ENCODE data around the gene PPIE.

The PPIE gene

GRCh38 chr1:39720094-39720999 lies 18.3 kb upstream of the PPIE start:
- no peak for DNase-seq (ENCODE audit: low read depth in 3 of 3, low spot score in 1 of 3)

DNA sequence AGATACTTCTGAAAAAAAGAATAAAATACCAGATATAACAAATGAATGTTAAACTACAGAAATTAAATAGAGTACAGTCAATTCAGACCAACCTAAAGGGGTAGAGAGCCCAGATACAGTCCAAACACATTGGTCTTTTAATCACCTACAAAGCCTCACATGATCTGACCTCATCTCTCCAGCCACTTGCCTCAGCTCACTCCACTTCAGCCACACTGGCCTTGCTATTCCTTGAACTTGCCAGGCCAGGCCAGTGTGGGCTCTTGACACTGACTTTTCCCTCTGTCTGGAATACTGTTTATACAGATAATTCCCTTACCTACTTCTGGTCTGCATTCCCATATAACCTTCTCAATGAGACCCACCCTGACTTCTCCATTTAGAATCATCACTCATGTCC lies 17.0 kb upstream of the PPIE start:
- no peak for DNase-seq (ENCODE audit: low read depth in 3 of 3, low spot score in 1 of 3)

DNA sequence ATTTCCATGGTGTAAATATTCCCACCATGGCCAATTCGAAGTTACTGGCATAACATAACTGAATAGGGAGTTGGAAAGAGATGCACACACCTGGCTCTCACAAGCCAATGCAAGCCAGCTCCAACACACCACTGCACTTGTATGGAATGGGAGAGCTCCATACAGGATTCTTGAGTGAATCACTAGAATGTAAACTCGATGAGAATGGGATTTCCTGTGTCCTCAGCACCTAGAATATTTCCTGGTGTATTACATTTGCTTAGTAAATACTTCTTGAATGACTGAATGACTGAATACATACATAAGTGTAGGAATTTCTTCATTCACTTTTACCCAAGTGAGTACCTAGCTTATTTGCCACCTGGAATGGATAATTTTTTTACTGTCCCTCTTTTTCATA lies 16.2 kb upstream of the PPIE start:
- DNase-seq (ENCODE audit: low read depth in 3 of 3, low spot score in 1 of 3): no peak

DNA sequence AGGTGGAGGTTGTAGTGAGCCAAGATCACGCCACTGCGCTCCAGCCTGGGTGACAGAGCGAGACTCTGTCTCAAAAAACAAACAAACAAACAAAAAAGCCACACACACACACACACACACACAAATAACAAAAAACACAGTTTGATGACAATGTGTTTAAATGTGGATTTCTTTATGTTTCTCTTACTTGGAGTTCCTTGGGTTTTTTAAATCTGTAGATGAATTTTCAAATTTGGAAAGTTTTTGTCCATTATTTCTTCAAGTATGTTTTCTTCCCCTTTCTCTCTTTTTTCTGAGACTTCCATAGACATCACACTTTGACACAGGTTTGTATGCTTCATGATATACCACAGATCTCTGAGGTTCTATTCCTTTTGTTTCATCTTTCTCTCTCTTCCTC lies 12.1 kb upstream of the PPIE start:
- no peak for DNase-seq (ENCODE audit: low read depth in 3 of 3, low spot score in 1 of 3)

DNA sequence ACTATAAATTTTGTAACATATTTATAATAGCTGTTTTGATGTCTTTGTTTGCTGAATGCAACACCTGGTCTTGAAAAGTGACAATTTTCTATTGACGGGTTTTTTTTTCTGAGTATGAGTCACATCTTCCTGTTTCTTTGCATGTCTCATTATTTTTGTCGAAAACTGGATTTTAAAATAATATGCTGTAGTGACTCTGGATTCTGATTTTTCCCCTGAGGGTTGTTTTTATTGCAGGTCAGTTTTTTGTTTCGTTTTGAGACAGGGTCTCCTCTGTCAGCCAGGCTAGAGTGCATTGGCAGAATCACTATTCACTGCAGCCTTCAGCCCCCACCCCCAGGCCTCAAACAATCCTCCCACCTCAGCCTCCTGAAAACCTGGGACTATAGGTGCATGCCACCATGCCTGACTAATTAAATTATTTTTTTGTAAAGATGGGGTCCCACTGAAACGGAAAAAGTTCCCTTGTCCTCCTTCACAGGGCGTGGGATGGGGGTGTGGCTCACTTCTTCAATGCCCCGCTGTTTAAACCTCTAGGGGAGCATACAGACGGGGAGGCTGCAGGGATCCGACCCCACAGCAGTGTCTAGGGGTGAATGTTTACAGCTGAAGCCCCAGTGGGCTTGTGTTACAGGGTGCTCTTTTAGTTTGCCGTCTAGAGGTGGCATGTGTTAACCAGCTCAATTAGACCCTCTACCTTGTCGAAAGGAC lies 11.3 kb upstream of the PPIE start:
- no peak for DNase-seq (ENCODE audit: low read depth in 3 of 3, low spot score in 1 of 3)

DNA sequence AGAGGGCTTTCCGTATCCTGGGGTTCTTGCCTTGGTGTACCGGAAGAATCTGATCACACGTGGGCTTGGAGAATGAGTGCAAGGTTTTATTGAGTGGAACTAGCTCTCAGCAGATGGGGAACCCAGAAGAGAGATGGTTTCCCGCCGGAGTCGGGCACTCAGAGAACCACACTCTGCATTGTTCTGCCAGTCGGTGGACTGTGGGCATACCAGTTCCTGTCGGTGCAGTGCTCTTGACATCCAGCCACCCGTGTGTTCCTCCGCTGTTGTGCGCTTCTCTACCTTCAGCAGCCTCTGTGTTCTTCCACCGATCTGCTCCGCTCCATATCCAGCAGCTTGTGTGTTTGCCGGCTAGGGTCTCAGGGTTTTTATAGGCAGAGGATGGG lies 10.8 kb upstream of the PPIE start:
- no peak for DNase-seq (ENCODE audit: low read depth in 3 of 3, low spot score in 1 of 3)

GRCh38 chr1:39729030-39729429 lies 9.7 kb upstream of the PPIE start:
- DNase-seq (ENCODE audit: low read depth in 3 of 3, low spot score in 1 of 3): no peak

DNA sequence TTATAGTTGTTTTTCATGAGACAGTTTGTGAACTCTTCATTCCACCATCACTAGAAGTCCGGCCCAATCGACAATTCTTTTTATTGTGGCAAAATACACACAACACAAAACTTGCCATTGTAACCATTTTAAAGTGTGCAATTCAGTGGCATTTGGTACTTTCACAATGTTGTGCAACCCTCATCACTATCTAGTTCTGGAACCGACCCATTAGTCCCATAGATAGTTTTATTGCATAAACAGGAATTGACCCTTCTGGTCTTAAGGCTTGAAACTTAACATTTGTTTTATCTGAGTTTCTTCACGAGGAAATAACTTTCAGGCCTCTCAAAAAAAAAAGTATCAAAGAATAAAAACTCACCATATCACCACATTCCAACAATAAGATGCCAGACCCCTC lies 8.8 kb upstream of the PPIE start:
- DNase-seq (ENCODE audit: low read depth in 3 of 3, low spot score in 1 of 3): no peak

DNA sequence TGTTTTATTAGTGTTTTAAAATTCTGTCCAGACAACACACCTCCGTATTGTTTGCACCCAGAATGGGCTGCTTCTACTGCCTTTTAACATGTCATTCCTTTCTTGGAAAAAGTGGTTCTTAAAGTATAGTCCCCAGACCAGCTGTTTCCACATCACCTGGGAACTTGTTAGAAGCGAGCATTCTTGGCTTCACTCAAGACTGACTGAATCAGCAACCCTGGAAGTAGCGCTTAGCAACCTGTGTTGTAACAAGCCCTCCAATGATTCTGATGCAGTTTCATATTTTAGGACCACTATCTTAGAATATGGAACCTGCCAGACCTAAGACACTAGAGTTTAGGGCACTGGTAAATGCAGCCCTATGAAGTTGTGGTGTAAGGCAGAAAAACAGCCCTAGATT lies 6.0 kb upstream of the PPIE start:
- DNase-seq (ENCODE audit: low read depth in 3 of 3, low spot score in 1 of 3): no peak

DNA sequence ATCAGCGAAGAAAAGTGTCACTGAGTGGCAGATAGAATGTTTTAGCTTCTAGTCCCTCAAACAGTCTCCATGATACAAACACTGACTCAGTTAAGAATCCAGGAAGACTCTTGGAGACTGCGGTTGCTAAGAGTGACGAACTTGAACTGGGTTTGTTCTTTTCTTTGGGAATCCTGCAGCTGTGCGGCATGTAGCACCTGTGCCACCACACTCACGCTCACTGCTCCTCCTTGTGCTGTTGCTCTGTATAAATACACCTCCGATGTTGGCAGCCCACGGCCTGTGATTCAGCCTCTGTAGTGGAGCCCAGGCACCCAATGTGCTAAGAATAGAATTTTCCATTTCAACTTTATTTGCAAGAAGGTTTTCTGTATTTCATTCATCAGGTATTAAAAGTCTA lies 5.5 kb upstream of the PPIE start:
- no peak for DNase-seq (ENCODE audit: low read depth in 3 of 3, low spot score in 1 of 3)

DNA sequence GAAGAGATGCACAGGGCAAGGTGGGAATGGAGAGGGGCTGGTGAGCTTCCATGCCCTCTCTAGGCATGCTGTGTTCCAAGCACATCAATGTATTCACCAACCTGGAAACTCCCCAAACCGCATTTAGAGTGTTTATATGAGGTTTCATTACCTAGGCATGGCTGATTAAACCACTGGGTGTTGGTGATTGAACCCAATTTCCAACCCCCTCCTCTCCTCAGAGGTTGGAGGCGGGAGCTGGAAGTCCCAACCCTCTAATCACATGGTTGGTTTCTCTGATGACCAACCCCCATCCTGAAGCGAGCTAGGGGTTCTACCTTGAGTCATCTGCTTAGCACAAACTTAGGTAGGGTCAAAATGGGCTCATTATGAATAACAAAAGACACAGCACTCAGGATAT lies 3.0 kb upstream of the PPIE start:
- DNase-seq (ENCODE audit: low read depth in 3 of 3, low spot score in 1 of 3): no peak

DNA sequence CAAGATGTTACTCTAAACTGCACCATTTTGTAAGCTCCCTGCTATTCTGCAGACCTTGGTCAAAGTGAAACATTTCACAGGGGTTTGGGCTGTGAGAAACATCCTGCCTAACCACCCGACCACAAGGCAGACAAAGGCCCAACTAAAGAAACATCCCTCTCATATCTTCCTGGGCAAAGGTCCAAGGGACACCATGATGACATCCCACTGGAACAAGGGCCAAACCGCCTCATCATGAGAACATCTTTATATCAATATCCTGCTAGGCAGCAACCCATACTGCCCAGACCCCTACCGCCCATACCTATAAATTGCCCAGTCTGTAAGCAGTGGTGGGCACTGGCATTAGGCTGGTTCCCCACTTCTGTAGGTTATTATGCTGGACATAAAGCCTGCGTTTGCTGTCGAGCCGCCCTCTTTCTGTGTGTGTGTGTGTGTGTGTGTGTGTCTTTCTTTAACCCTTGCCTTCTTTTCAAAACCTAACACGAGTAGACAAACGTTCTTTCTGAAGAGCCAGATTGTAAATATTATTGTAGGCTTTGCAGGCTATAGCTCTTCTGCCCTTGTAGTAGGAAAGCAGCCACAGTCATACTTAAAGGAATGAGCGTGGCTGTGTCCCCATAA lies 1.0 kb upstream of the PPIE start:
- no peak for DNase-seq (ENCODE audit: low read depth in 3 of 3, low spot score in 1 of 3)

GRCh38 chr1:39745016-39745670 lies 6.5 kb downstream of the PPIE start:
- DNase-seq (ENCODE audit: low read depth in 3 of 3, low spot score in 1 of 3): no peak

DNA sequence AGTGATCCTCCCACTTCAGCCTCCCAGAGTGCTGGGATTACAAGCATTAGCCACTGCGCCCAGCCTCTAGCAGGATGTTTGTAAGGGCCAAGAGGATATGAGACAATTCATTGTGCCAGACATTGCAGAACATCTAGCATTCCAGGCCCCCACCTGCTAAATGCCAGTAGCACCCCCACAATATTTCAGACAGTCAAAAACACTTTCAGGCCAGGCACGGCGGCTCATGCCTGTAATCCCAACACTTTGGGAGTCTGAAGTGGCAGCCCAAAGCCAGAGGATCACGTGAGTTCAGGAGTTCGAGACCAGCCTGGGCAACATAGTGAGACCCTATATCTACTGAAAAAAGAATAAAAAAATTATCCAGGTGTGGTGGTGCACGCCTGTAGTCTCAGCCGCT lies 12.9 kb downstream of the PPIE start:
- DNase-seq (ENCODE audit: low read depth in 3 of 3, low spot score in 1 of 3): no peak

- DNase-seq (ENCODE audit: low read depth in 3 of 3, low spot score in 1 of 3): no peak
Measured at GRCh38 chr1:39752703-39753102, 14.0 kb downstream of the PPIE start.

DNA sequence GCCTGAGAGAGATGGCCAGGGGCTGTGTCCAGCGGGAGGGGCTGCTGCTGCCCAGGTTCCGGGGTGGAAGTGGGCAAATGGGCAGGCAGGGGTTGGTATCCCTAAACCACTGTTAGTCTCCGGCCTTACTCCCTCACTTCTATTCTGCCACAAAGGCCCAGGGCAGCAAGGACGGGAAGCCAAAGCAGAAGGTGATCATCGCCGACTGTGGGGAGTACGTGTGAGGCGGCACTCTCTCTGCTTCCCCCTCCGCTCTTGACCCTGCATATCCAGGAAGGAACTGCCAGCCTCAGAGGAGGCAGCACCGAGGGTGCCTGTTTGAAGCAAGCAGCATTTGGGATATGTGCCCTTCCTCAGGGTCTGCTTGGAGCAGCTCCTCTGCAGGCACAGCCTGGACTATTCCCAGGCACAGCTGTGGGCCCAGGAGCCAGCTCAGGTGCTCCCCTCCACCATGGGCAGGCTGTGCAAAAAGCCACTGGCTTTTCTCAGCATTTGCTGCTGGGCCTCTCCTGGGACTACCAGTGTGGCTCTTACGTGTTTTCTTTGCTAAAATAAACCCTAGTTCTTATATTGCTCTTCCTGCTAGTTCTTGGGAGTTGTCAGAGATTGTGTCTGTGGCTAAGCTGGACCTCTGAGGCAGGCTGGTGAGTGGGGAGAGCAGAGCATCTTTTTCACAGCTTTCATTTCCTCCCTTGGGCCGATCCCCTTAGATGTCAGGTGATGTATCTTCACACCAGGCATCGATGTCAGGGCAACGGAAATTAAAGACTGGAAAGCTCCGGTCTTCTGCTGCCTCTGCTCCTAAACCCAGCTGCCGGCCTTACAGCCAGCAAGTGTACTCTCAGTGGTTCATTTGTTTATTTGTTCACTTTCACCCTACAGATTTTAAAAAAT lies 14.7 kb downstream of the PPIE start:
- no peak for DNase-seq (ENCODE audit: low read depth in 3 of 3, low spot score in 1 of 3)

- no peak for DNase-seq (ENCODE audit: low read depth in 3 of 3, low spot score in 1 of 3)
Measured at GRCh38 chr1:39754026-39754570, 15.4 kb downstream of the PPIE start.

GRCh38 chr1:39754906-39755504 lies 16.3 kb downstream of the PPIE start:
- no peak for DNase-seq (ENCODE audit: low read depth in 3 of 3, low spot score in 1 of 3)

GRCh38 chr1:39755965-39756659 lies 17.4 kb downstream of the PPIE start:
- no peak for DNase-seq (ENCODE audit: low read depth in 3 of 3, low spot score in 1 of 3)

Measured in stimulated activated CD4-positive, alpha-beta T cell treated with anti-CD3 and anti-CD28 coated beads, TNF-alpha, amount 100 ng/mL, for 1 hour (primary cell).